HG03060 (cell line): ENCODE data around the gene BAZ2A.

Experiments
- ATAC-seq: cut with Tn5 transposase; IDR thresholded peaks from one replicate; pipeline ENCODE4 v1.9.1; 2021; ENCODE audit warnings: low read depth, moderate number of reproducible peaks; ENCODE audit not compliant: unreplicated experiment

The BAZ2A gene

GRCh38 chr12:56635806-56636674, 5.9 kb upstream of the BAZ2A start:
- peak; percentile 21 for ATAC-seq

DNA sequence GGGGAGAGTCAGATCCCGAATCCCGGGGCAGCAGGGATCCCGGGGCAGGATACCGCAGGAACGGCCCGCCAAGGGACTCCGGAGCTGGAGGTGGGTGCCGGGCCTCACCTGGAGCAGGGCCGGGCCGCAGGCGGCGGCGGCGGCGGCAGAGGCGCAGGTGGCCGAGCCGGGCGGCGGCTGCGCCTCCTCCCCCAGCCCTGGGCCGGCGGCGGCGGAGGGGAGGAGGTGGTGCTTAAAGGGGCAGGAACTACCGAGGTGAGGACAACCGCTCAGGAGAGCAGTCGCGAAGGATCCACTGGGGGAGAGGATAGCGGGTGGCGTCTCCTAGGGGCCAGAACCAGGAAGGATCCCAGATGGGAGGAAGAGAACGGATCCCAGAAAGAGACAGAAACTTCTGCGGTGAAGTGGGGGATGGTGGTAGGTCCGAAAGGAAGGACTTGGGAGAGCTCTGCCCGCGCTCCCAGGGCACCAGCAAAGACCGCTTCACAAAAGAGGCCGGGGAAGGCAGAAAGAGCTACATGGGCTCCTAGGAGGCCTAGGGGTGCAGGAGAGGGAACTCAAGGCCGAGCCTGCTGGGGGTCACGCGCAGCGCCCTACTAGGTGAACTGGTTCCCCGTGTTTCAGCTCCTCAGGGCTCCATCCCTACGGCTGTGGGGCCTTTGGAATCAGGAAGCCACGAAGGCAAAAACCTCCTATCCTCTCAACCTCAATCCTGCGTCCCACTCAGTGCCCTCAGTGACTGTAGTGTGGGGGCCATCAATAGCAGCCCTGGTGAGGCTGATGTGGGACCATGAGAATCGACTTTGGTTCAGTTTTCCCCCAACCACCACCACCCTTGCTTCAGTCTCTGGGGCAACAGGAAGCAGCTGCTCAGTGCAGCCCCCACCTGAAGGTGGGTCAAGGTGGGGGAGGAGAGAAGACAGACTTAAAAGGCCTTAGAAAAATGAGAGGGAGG, 5.0 kb upstream of the BAZ2A start:
- ATAC-seq = no peak

GRCh38 chr12:56634242-56634836, 4.2 kb upstream of the BAZ2A start:
- ATAC-seq = no peak

- ATAC-seq = no peak
These were observed 3.5 kb upstream of the BAZ2A start for GRCh38 chr12:56633468-56634241.

DNA sequence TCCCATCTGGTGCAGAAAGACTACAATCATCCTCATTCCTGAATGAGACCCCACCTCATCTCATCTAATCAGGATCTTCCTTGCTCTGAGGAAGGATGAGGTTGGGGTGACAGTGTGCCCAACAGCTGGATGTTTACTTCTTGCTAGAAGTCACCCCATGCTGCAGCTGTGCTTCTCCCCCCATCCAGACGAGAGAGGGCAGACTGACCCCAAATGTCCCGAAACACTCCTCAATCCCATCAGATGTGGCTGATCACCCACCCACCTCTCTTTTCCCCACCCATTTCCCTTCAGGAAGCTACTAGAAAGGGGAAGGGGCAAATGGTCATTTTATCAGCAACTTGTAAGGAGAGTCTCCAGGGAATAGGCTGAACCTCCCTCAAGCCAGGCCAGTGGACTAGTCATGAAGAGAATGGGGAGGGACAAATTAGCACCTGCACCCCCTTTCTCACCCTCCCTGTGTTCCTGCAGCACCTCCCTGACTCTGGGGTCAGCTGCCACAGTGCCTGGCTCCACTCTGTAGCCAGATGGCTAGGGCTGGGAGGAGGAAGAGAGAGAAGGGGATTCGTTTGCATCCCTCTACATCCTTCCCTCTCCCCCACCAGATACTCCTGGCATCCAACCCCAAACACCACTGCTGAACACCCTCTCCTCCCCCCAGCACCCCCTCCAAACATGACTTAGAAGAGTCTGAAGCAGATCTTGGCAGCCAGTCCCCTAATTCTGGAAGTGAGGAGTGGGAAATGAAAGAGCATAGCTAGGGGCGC, 2.8 kb upstream of the BAZ2A start:
- no peak for ATAC-seq

DNA sequence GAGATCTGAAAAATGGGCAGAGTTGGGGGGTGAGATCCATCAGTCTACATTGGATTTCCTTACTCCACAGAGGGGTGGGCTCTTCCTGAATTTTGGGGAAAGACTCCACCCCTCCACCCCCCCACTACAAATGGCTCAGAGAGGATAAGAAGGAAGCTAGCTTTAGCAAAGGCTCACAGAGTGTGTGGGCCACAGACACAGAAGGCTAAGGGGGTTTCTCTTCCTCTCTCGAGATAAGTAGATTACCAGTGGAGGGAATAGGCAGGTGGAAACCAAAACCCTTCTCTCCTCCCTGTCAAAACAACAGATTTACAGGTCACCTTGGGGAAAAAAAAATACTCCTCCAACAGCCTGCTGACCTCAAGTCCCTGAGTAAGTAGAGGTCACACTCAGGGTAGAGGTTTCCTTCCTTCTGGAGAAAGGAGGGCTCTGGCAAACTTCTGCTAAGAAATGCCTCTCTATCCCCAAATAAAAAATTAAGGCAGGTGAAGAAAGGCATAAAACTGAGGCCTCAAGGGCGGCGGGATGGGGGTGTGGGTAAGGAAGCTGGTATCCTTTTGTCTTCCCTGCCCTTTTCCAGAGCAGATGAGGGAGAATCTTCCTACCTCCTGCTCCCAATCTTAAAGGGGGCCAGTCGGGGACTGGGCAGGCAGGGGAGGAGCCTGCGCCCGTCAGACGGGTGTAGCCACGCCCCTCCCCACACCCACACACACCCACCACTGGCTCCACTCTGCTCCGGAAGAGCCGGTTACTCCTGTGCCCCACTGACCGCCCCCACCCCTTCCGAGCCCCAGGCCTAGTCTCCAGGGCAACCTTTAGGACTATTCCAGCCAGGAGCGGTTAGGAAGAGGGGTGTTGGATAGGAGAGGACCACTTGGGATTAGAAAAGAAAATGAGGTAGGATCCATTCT, 1.9 kb upstream of the BAZ2A start:
- no peak for ATAC-seq

DNA sequence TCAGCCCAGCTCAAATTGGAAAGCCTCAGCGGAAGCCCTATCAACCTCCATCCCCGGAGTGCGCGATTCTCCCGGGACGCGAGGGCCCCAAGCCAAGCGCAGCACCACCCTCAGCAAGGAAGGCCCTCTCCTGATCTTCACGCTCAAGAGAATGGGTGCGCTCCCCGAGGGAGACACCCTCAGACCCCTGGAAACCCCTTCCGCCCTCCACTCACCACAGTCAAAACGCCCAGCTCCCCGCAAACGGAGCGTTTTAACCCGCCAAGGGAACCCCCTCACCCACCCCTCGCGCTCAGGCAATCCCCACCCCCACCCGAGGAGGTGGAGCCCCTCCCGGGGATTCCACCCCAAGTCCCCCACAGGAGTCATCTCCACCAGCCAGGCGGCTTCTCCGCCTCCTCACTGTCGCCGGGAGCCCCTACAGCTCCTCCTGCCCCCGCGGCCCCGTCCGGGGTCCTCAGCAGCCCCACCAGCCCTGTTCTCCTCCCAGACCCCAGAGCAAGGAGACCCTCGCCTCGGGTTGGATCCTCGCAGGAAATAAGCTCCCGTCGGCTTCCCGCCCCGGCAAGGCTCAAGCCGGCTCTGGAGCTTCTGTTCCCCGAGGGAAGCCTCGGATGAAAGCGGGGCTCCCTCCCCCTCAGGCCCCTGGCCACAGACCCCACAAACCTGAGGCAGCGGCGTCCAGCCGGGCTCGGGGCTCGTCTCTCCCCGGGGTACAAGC, 507 bp downstream of the BAZ2A start:
- no peak for ATAC-seq

DNA sequence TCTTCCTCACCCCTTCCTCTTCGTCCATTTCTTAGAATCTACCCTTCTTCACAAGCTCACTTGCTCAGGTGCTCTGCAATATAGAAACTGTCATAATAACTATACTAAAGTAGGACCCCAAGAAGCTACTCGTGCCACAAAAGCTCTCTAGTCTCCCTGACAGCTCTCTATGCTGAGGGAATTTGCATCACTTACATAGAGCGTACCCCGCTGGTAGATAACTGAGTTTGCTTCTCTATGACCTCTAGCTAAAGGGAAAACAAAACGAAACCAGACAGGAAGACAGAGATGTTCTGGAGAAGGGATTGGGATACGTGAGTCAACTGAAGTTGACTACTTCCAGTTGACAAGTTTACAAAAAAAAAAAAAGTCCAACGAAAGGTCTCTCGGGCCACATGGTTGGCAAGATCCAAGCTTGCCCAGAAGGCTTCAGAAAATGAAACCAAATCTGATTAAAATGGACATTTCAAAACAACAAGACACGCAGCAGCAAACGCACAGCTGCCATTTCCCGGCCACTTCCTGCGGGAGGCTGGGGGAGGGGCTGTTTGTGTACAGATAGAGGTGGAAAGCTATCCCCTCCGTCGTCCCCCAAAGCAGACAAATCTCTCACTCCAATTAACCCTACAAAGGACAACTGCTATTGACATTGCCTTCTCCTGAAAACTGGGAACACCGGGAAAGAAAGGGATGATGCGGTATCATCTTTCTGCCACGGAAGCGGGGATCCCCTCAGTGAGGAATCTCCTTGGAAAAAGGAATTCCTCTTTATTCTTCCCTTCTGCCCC, 1.3 kb downstream of the BAZ2A start:
- no peak for ATAC-seq

DNA sequence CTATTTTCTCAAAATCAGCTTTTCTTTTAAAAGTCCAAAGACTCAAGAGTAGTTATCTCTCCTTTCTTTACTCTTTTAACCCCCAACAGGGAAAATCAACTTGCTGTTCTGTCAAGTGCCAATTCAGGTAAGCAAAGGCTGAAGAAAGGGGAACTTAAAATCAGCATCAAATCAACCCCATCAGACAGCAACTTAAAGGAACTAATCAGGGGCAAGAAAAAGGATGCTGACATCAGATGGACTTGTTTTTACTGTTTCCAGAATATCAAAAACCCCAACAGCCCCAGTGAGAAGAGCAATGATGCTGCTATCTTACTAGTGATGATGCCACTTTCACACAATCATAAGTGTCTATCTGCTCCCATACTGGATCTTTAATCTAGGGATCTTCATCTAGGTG, 3.4 kb downstream of the BAZ2A start:
- ATAC-seq = no peak

- no peak for ATAC-seq
These were observed 7.6 kb downstream of the BAZ2A start for GRCh38 chr12:56622535-56622934.

DNA sequence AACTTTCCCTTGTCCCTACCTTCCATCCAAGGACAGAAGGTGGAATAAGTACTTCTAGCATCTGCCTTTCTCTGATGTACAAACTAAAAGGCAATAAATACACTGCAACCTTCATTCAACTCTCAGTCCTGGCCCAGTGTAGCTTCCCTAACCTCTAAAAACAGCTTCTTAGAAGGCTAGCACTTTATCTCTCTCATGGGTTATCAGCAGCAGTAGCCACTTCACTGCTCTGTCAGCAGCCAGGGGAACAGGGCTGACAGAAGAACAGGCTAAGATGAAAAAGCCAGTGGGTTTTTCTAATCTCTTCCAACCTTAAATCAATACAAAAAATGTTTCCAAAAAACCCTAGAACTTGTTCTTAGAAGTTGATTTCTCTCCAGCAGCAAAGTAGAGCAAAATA, 13.2 kb downstream of the BAZ2A start:
- ATAC-seq = no peak

DNA sequence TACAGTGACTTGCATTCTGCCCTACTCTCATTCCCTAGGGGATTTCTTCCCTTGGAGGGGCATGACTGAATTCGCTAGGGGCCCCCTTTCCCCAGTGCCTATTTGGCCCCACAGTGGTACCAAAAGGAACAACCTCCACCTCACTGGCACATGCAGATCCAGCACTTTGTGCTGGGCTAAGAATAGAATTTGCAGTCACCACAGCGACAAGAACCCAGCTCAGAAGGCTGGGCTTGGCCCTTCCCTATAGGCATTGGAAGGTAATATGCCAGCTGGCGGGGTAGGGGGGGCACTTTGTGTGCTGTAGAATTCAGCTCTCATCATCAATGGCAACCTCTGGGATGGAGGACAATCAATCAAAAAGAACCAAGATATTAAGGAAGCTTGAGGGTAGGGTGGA, 13.9 kb downstream of the BAZ2A start:
- no peak for ATAC-seq

DNA sequence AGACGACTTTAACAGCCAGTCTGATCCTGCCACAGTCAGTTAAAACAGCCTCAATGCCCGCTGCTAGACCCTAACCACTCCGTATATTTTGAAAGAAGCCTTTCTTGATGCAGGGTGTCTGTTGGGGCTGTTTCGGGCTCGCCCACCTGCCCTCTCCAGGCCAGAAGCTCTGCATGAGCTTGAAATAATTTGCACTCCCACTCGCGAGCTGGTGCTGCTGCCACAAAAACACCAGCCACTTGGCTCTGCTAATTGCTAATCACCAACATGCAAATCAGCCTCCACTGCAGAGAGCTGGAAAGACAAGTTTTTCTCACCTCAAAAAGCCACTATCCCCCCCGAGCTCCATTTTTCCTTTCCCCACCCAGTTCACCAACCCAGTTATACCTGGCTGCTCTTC, 15.5 kb downstream of the BAZ2A start:
- no peak for ATAC-seq

DNA sequence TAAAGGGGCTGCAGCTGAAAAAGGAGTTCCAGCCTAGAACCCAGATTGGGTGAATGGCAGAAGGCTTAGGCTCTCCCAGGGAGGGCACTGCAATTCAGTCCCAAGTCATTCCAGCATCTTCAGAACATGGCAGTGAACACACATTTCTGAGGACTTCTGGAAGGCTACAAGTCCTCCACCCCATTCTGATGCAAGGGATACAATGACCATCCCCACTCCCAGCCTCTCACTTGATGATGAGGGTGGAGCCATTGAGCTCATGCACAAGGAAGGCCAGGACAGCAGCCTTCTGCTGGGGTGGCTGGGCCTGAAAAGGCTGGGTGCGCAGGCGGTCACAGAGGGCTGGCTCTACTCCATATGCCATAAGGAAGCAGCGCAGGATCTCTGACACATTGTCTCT, 25.8 kb downstream of the BAZ2A start:
- ATAC-seq = no peak

DNA sequence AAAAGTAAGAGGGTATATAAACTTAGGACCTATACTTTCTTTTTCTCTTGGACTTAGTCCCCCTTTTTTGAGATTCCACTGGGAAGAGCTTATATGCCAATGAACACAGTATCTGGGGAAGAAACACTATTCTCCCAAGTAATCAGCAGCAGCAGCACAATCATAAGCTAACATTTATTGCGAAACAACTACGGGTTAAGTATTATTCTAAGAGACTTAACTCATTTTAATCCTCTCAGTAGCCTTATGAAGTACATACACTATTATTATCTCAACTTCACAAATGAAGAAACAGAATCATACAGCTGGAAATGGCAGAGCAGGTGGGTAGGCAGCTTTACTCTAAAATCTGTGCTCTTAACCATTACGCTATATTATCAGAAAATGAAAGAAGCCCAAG, 27.9 kb downstream of the BAZ2A start:
- ATAC-seq = no peak

DNA sequence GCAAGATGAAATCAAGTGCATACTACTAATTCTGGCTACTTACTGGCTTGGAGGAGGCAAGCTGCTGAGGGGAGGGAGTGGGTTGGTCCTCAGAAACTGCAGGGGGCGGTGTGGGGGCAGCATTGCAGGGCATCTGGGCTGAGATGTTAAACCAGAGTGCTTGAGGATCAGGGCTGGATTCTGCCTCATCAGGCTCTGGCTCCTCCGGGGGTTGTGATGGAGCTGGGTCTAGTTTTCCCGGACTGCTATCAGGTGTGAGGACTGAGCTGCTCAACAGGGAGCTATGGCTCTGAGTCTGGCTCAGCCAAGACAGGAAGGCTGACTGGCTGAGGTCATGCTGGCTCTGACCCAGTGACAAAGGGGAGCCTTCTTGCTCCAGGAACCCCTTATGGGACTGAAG, 28.6 kb downstream of the BAZ2A start:
- ATAC-seq = no peak

GRCh38 chr12:56600753-56601152, 29.4 kb downstream of the BAZ2A start:
- no peak for ATAC-seq
